Fibroblast of skin of left biceps (primary cell): Measurements from ENCODE around the gene NR2C2.
"Not testable (repeated sequence)": the region's sequence is repeated elsewhere in the genome, so short reads cannot be mapped to it uniquely, and the experiment has no call there.

Experiments used
- DNase-seq, 2 experiments: peaks; one replicate each; pipeline ENCODE4 v3.0.0-alpha.2; 2013; ENCODE audit warnings: low read depth in 2 of 2

Gene NR2C2

DNA sequence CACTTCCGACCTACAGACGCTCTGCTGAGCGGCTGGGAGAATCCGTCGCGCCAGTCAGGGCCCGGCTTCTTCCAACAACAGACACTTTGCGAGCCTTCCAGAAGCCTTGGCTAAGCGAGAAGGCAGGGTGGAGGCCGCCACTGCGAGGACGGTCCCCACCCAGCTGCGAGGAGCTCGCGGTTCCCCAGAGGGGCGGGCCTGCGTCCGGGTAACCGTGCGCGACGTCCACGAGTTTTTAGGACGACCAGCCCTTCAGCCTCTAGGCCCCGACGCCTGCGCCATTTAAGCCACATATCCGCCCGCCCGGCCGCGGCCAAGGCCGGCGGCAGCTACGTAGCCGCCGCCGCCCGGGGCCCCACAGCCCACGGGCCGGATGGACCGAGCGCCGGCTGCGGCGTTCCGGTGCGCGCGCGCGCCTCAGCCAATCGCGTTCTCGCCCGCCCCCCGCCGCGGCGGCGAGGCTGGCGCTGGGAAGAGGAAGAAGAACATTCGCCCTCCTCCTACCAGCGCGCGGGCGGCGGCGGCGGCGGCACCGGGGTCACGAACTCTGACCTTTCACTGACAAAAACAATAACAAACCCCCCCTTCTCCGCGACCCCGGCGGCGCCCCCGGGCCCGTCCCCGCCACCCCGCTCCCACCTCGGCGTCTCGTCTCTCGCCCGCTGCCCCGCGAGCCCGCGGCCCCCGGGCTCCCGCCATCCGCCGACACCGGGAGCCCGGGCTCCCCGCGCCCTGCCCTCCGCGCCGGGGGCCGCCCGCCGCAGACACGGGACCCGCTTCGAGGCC lies at the start of gene NR2C2:
NR2C2 (plus strand) TSS at position 484 of the 786 bp plus-strand sequence. CDS start 56,332 bp downstream, outside the sequence.
- peak; percentile 42 to 47 for DNase-seq

DNA sequence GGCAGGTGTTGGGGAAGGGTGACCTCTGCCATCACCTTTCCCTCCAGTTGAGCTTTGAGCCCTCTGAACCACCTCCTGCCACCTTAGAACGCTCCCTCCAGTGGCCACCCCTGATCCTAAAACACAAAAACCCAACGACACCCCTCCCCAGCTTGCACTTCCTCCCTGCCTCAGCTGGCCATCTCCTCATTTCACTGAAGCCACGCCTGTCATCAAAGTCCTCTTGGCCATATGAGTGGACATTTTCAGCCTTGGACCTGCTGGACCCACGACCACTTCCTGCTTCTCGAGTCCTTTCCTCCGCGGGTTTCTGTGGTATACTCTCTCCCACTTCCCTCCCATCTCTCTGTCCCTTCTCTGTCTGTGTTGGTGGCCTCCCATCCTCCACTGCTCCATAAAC lies 48.5 kb upstream of the NR2C2 start:
- DNase-seq: no peak

DNA sequence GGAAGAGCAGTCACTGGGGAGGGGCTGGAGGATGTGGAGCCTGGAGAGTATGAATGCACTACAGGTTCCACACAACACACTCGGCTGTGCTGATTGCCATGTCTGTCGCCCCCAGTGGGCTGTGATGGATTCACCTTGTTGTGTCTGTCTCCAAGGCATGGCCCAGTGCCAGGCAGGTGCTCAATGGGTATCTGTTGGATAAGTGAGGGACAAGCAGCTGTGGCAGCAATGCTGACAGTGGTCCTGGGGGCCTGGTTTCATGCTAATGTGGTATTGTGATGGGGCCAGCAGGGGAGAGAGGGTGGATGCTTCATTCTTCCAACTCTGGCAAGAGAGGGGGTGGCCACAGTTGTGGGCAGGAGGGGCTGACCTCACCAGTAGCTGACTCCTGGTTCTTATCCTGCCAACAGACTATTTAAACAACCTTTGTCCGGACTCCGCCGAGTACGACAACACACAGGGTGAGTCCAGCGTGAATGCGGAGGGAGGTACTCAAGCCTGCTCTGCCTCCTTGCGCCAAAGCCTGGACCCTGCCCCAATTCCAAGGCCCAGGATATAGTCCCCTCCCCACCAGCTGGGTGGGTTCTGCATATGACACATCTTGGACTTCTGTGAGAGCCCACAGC lies 47.3 kb upstream of the NR2C2 start:
- DNase-seq: no peak

DNA sequence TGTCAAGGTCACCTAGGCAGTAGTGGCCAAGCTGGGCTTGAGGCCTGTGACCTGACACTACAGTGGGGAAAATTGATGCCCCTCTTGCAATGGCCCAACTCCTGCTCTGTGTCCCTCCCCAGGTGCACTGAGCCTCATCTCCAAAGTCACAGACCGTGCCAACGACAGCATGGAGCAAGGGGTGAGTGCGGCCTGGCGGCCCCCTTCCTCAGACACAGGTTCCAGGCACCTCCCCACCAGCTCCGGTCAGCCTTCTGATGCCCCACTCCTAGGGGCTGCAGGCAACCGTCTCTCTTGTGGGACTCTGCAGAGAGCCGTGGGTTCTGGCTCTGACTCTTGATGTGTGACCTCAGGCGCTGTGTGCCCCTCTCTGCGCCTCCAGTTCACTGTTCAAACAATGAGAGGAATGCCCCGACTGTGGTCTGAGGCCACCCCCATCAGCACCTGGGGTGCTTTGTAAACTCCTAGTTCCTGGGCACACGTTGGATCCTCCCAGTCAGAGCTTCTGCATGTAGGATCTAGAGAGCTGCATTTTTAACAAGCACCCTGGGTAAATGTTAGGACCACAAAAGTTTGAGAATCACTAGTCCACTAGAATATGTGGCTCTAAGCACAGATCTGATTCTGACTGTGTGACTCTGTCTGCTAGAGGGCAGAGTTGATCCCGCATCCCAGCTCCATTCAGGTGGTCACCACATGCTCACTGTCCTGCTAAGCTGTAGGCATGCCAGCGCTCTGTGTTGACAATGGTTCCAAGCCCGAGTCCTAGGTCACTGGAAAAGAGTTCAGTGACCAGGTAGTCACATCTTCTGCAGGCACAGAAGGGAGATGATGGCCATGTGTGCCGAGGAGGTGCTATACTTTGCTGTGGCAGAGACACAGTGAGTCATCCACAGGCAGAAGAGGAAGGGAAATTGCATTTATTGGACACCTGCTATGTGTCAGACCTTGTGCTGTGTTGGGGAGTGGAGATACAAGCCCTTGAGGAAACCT lies 46.2 kb upstream of the NR2C2 start:
- DNase-seq: no peak

DNA sequence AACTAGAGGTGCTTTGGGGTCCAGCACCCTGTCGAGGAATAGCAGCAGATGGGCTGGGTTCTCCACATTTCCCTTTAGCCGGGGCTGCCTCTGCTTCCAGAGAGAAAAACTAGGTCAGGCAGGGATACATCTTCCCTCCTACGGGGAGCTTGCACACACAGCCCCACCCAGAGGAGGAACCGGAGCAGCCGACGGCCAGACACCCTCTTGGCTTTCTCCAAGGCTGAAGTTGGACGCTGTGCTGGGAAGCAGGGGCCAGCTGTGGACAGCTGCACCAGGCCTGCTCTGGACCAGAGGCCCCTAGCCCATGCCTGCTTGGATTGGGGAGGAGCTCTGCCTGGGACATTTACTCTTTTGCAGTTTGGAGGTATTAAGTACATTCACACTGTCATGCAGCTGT lies 44.7 kb upstream of the NR2C2 start:
- DNase-seq: no peak

DNA sequence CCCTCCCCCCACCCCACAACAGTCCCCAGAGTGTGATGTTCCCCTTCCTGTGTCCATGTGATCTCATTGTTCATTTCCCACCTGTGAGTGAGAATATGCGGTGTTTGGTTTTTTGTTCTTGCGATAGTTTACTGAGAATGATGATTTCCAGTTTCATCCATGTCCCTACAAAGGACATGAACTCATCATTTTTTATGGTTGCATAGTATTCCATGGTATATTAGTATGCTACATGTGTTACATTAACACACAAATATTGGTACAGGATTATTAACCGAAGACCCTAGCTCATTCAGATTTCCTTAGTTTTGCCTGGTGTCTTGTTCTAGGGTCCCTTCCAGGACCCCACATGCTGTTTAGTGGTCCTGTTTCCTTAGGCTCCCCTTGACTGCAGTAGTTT lies 43.9 kb upstream of the NR2C2 start:
- not testable (repeated sequence) for DNase-seq

DNA sequence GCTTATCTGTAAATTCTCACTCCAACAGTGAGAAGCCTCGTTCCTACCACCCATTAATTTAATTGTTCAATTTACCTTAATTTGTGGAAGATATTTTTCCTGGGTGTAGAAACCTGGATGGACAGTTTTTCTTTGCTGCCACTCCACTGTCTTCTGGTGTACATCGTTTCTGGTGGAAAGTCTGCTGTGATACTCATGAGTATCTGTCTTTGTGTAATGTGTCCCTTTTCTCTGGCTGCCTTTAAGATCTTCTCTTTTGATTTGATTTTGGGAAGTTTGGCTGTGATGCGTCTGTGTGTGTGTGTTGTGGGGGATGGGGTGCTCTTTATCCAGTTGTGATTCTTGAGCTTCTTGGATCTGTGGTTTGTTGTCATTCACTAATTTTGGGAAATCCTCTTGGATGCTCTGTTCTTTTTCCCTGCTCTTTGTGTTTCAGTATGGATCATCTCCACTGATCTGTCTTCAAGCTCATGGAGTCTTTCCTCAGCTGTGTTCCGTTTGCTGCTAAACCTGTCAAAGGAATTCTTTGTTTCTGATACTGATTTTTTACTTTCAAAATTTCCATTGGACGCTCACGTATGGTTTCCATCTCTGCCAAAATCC lies 42.2 kb upstream of the NR2C2 start:
- DNase-seq: no peak

DNA sequence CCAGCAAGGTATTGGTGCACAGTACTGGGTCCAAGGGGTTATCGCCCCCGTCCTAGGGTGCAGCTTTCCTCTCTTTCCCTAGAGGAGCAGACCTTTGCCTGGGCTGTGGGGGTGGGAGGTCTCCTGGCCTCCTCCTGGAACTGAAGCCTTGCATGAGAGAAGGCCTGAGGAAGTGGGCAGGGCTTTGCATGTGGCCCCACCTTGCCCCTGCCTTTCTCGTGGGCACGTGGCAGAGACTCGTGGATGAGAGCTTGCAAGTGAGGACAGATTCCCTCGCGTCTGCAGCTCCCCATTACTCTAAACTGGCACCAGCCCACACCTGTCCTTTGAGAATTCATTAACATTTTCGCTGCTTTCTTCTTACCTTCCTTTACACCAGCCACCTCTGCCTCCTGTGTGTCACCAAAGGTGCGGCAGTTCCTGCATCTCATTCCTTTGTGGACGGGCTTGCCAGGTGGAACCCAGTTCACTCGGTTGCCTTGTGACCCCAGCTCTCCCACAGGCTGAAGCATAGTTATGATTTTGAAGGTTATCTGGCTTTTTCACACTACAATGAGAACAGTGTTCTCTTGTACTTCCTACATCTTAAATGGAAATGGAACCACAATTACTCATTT lies 40.9 kb upstream of the NR2C2 start:
- DNase-seq: no peak

DNA sequence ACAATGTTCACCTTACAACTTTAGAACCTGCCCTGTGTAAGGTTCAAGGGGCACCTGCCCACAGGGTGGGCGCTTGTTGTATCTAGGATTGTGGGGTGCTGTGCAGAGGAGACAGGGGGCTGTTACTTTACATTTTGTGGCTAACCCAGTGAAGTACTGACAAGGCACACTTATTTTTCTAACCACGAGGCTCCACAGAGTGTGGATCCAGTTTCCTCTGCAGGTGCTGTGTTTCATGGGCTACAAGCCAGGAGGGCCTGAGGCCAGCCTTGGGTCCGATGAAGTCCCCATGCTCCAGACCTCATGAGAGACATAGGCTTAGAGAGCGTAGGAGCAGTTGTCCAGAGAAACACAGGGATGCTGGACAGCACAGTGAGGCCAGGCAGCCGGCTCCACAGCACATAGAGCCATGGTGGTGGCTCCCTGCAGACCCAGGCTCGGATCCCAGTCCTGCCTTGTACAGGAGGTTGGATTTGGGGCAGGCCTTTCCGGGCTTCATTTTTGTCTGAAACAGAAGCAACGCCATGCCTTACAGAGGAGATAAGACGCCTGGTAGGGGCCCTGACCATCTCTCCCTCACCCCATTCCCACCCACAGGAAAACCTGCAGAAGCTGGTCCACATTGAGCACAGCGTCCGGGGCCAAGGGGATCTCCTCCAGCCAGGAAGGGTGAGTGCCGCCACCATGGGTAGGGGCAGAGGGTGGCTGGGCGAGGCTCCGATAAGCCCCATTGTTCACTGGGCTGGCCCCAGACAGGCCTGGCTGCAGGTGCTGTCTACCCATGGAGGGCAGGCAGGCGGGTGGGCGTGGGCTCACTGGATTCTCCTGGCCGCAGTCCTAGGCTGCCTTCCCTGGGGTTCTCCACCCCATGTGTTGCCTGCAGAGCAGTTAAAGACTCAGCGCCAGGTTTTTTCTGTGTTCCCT lies 40.1 kb upstream of the NR2C2 start:
- DNase-seq: no peak

DNA sequence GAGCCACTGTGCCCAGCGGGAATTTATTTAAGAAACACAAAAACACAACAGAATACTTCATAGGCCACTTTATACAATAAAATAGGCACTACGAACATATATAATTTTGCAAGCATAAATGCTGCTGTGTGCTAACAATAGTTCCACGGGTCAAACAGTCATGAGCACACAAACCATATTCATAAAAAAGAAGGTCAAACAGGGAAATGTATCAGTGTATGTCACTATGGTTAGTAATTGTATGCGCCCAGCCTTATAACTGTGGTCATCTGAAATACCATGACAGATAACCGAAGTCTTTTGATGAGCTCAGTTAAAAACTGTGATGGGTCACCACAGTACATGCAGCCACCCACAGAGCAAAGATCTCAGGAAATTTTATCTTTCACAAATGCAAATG lies 38.1 kb upstream of the NR2C2 start:
- DNase-seq: no peak

DNA sequence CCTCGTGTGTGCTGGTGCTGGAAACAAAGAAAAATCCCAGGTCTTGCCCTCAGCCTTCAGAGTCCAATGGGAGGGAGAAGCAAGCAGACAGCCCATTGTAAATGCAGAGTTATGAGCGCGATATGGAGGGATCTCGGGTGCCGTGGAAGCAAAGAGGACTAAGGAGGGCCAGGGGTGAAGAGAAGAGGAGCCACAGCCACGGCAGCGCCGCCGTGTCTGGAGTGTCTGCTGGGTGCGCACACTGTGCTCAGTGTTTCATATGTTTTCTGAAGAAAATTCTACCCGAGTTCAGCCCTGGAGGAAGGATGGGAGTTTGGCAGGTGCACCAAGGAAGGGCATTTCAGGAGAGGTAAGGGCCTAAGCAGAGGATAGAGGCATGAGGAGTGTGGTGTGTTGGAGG lies 35.7 kb upstream of the NR2C2 start:
- no peak for DNase-seq

DNA sequence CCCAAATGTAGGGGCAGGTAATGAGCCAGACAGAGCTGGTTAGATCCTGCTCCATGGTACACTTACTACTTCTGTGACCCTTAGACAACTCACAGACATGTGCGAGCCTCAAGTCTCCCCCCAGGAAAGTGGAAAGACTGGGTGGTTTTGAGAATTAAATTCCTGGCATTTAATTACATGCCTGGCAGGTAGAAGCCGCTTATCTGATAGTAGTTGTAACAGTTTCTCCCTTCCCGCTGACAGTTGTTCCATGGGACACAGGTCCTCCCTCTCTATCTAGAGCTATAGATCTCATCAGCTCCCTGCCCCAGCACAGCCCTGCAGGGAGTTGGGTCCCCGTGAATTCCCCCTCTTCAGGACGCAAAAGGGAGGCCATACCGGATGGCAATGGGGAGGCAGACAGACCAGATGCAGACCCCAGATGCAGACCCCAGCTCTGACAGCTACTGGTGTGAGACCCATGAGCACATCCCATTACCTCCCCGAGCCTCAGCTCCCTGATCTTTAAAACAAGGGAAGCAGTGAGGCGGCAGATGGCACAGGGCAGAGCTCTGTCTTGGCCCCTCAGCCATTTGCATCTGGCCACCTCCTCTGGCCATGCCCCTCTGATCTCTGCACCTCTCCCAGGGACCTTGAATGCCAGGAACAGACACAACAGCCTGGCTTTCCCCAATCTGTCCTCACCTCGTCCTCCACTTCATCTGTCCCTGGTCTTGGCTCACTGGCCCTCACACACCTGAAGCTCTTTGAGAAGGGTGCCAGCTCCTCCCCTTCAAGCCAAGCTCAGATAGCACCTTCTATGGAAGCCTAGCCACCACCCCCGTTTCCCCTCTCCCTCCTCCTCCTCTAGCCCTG lies 34.1 kb upstream of the NR2C2 start:
- DNase-seq: no peak

DNA sequence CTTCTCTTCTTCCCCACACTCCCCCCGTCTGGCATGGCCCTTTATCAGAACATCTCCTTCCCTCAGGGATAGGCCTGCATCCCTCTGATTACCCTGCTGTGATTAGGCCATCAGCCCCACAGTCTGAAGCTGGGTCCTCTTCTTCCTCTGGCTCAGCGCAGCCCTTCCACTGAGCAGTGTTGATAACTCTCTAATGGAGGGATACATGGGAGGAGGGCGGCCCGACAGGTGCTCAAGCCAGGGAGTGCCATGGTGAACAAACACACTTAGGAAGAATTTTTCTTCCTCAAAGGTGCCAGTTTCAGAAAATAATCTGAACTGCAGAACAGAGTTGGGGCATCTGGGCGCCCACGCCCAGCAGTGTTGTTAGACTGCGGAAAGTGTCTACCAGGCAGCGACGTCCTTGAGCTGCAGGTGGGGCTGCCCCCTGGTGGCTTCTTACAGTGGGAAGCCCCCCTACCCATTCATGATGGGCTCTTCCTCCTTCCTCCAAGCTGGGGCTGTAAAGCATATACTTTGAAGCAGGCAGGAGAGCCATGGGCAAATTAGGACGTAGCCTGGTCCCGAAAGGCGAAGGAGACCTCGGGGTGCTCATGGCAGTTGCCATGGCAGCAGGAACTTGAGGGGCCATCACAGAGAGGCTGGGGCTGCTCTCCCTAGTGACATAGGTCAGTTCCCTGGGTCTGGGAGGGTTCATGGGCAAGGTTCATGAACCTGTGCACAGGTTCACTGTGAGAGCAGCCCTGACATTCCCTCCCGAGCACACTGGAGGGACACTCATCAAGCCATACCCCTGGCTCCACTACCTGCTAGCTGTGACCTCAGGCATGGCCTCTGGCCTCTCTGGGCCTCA lies 33.2 kb upstream of the NR2C2 start:
- DNase-seq: no peak

DNA sequence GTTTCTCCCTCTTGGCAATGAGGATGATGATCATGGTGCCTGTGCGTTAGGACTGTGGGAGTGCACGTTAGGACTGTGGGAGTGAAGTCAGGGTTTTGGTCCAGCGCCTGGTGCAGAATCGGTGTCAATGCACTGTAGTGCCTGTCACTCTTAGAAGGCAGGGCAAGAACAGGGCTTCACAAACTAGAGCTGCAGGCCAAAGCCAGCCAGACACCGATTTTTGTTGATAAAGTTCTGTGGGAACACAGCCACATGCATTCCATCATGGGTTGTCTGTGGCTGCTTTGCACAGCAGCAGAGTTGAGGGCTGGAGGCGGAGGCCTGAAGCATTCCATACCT lies 32.6 kb upstream of the NR2C2 start:
- DNase-seq: no peak

DNA sequence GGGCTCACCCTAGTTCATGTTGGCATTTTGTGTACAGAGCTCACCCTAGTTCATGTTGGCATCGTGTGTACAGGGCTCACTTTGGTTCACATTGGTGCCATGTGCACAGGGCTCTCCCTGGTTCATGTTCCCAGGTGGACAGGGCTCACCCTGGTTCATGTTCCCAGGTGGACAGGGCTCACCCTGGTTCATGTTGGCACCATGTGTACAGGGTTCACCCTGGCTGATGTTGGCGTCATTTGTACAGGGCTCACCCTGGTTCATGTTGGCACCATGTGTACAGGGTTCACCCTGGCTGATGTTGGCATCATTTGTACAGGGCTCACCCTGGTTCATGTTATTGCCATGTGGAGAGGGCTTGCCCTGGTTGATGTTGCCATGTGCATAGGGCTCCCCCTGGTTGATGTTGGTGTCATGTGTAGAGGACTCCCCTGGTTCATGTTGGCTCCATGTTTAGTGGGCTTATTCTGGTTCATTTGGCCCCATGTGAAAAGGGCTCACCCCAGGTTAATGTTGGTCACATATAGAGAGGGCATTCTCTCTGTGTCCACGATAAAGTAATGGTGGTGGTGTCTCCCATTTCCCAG lies 31.7 kb upstream of the NR2C2 start:
- no peak for DNase-seq

DNA sequence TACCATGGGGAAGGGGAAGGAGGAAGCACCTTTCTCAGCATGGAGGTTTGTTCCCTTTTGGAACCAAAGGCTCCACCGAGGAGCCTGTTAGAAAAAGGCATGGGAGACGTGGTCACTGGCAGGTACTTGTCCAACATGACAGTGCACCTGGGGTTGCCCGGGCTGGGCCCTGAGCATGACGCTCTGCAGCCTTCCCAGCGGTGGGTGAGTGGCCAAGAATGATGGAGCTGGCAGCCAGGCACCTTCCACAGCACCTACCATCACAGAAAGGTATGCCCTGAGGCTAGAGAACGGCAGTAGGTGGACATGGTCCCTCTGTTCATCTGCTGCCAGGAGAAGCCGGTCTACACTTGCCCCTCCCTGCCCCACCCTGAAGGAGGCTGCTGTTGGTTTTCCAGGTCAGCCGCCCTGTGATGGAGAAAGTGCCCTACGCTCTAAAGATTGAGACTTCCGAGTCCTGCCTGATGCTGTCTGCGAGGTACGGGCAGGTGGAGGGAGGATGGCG lies 29.0 kb upstream of the NR2C2 start:
- DNase-seq: no peak

DNA sequence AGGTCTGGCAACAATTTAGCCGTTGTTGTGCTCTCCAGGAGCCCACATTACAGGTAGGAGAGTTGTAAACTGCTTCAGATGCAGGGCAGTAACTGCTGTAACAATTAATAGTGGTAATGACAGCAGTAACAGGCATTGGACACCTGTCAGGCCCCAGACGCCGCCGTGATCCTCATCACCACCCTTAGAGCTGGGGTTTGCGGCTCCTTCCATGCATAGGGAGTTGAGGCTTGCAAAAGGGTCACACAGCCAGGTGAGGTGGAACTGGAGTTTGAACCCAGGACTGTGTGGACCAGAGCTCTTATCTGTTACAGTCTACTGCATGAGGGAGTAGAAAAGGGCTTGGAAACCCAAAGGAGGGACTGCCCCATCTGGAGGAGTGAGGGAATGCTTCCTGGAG lies 26.8 kb upstream of the NR2C2 start:
- no peak for DNase-seq

DNA sequence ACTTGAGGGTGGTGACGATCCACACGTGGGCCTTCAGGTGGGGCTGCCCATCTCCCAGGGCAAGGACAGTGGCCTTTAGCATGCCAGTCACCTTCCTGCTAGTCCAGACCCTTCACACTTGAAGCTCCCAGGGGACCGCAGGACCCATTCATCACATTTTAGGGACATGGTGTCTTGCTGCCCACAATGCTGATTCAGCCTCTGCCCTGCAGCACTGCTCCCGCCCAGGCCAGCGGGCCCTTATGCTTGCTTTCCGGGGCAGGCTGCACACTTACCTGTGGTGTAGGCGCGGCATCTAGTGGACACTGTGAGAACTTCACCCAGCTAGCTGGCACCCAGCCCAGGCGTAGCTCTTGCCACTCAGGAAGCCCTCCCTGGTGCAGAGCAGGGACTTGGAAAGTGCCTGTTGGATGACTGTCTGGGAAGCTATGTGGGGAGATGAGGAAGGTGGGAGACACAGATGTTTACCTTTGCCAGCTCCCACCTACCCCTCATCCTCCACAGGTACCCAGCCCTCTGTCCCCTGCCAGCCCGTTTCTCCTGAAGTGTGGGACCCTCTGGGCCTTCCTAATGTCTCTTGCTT lies 26.3 kb upstream of the NR2C2 start:
- DNase-seq: peak; percentile 54 to 55
